T-cell (primary cell): ENCODE results near the gene TRIM8. TPM values are rescaled to one million over a fixed set of nuclear protein-coding genes. Genes with fewer than 3 reads are reported as not detected.
"Not testable (repeated sequence)": the region's sequence is repeated elsewhere in the genome, so short reads cannot be mapped to it uniquely, and the experiment has no call there.

Experiments used
- ATAC-seq, 4 experiments: fragments of 200-7000 bp in 3 of 4; fragments of 150-1000 bp in 1 of 4; cut with Tn5 transposase; replicated peaks in 1 of 4; 1 replicate in 3 of 4; 2 replicates in 1 of 4; pipeline ENCODE4 v1.10.0; 2021; ENCODE audit warnings: moderate library complexity in 3 of 4, mild to moderate bottlenecking in 2 of 4, moderate number of reproducible peaks in 1 of 4
- CTCF ChIA-PET, 2 donors: fragments of 300-600 bp; sonication (Branson Sonifier 250); formaldehyde crosslinking; loops; one replicate each; lab custom pipeline; 2022; ENCODE audit warnings: antibody characterized with exemption in 2 of 2; lab: Charles Lee
- POLR2A ChIA-PET, 2 donors: fragments of 300-600 bp; sonication (Branson Sonifier 250); formaldehyde crosslinking; loops; one replicate each; lab custom pipeline; 2022; ENCODE audit warnings: antibody characterized with exemption in 2 of 2; lab: Charles Lee
- DNase-seq, 35 experiments: peaks; one replicate each; pipeline versions ENCODE4 v3.0.0 to v3.0.0-alpha.2; 2013 to 2023
- H3K27ac ChIP-seq: one replicate; pipeline ENCODE4 v1.5.1; 2013; ENCODE audit warnings: low read length
- H3K27me3 ChIP-seq, 2 experiments: replicated peaks in 1 of 2; 1 replicate in 1 of 2; 2 replicates in 1 of 2; pipeline versions ENCODE4 v1.6.1 to v1.7.0; 2013; ENCODE audit warnings: low read length in 1 of 2, mixed read lengths in 1 of 2; ENCODE audit not compliant: control insufficient read depth in 2 of 2, insufficient read depth in 2 of 2; ENCODE audit errors: extremely low read depth in 1 of 2
- H3K36me3 ChIP-seq, 2 donors: 1 replicate in 1 of 2; 2 replicates in 1 of 2; pipeline versions ENCODE4 v1.6.1 to v1.7.0; 2013; ENCODE audit warnings: low read length in 1 of 2; ENCODE audit not compliant: control insufficient read depth in 2 of 2, insufficient read depth in 1 of 2; ENCODE audit errors: extremely low read depth in 1 of 2
- H3K4me1 ChIP-seq, 2 experiments: 1 replicate in 1 of 2; 2 replicates in 1 of 2; pipeline versions ENCODE4 v1.6.1 to v1.7.0; 2013; ENCODE audit warnings: low read length in 2 of 2, mixed read lengths in 1 of 2; ENCODE audit not compliant: insufficient read depth in 2 of 2, control insufficient read depth in 1 of 2; ENCODE audit errors: extremely low read depth in 1 of 2
- H3K4me3 ChIP-seq, 2 donors: 1 replicate in 1 of 2; 2 replicates in 1 of 2; pipeline versions ENCODE4 v1.5.1 to v1.7.0; 2013; ENCODE audit warnings: mild to moderate bottlenecking in 2 of 2, low read length in 1 of 2, moderate library complexity in 1 of 2; ENCODE audit not compliant: control insufficient read depth in 1 of 2; ENCODE audit errors: extremely low read depth in 1 of 2
- H3K9me3 ChIP-seq: 2 replicates; pipeline ENCODE4 v1.7.0; 2013
- H3K27ac Mint-ChIP-seq, 2 donors: one replicate each; pipeline ENCODE4 v1.8.0; 2020 to 2021; ENCODE audit warnings: mild to moderate bottlenecking in 2 of 2, mixed read lengths in 2 of 2
- H3K27me3 Mint-ChIP-seq, 2 donors: one replicate each; pipeline ENCODE4 v1.8.0; 2021 to 2022; ENCODE audit warnings: mixed read lengths in 2 of 2
- H3K36me3 Mint-ChIP-seq: one replicate; pipeline ENCODE4 v1.8.0; 2021; ENCODE audit warnings: mixed read lengths
- H3K4me1 Mint-ChIP-seq, 3 donors: one replicate each; pipeline ENCODE4 v1.8.0; 2020 to 2022; ENCODE audit warnings: mixed read lengths in 3 of 3, mild to moderate bottlenecking in 1 of 3
- H3K4me3 Mint-ChIP-seq, 3 donors: one replicate each; pipeline ENCODE4 v1.8.0; 2020 to 2022; ENCODE audit warnings: mild to moderate bottlenecking in 3 of 3, mixed read lengths in 3 of 3, moderate library complexity in 3 of 3
- H3K9me3 Mint-ChIP-seq, 3 donors: one replicate each; pipeline ENCODE4 v1.8.0; 2020 to 2022; ENCODE audit warnings: mixed read lengths in 3 of 3
- WGBS: methylation state at CpG from one replicate; pipeline ENCODE4 v1.1.5; 2013; ENCODE audit warnings: missing lambda C conversion rate; ENCODE audit not compliant: insufficient coverage; 5-methylcytosine and 5-hydroxymethylcytosine counted together
- total RNA-seq, 35 experiments: library from RNA in 6 of 35; stranded (reverse) in 6 of 35; fragments of 120-200 nt in 1 of 35; gene quantifications; one replicate each; pipeline versions ENCODE4 v1.2.1 to v1.2.4 and lab custom pipeline; 2013 to 2026

Gene TRIM8
- total RNA-seq, 5 donors from 2014 or later (not counting 1 experiment from before 2014, with no cell fraction given): 54.2 to 74.7 (median 67.9) TPM

- POLR2A ChIA-PET: no interaction called here
- Histone ChIP-seq H3K9me3 (no peaks in the 10 kb centered on the region), H3K36me3 (peaks cover 16 to 24% of the 10 kb centered on the region in 2 donors), H3K27me3 (no peaks in the 10 kb centered on the region), H3K27ac (peak overlapping the region; percentile 51), H3K4me1 (peaks cover 17 to 51% of the 10 kb centered on the region in 2 experiments), H3K4me3 (peak overlapping the region; percentile 5 to 29)
- peak overlapping the region; percentile 28 to 68 (median 41) for H3K4me3 Mint-ChIP-seq
- WGBS: 0% methylated on average over 2 of the region's 22 CpGs
- ATAC-seq (peak; percentile 78 to 89 (median 82)), DNase-seq (peak in 27 of 35 experiments; percentile 27 to 71 (median 47))
- no peaks in the 10 kb centered on the region for H3K9me3 Mint-ChIP-seq
- no peaks in the 10 kb centered on the region for H3K27me3 Mint-ChIP-seq
- H3K27ac Mint-ChIP-seq: peak overlapping the region; percentile 85 to 87
- CTCF ChIA-PET: interaction anchor here in 1 of 2 donors (0.7 to 1.2 kb wide), 4 partner anchors 9 to 53 kb away, joined by 3 read pairs; partner anchors contain the start of genes ARL3 and SFXN2
- H3K4me1 Mint-ChIP-seq: peaks cover 39 to 45% (median 40%) of the 10 kb centered on the region in 3 donors
- peaks cover 8% of the 10 kb centered on the region for H3K36me3 Mint-ChIP-seq
Measured at GRCh38 chr10:102660888-102661657, 16.8 kb downstream of the TRIM8 start.

GRCh38 chr10:102661658-102662028, 17.4 kb downstream of the TRIM8 start:
- Histone ChIP-seq H3K27ac (peak overlapping the region; percentile 51), H3K4me1 (peaks cover 17 to 51% of the 10 kb centered on the region in 2 experiments), H3K36me3 (peaks cover 10 to 18% of the 10 kb centered on the region in 2 donors), H3K4me3 (peak overlapping the region in 1 of 2 donors; percentile 29), H3K9me3 (no peaks in the 10 kb centered on the region), H3K27me3 (no peaks in the 10 kb centered on the region)
- no peaks in the 10 kb centered on the region for H3K9me3 Mint-ChIP-seq
- WGBS: 35% methylated on average over 2 of the region's 6 CpGs
- no peaks in the 10 kb centered on the region for H3K27me3 Mint-ChIP-seq
- H3K4me3 Mint-ChIP-seq: peak overlapping the region; percentile 21 to 68 (median 59)
- peaks cover 3% of the 10 kb centered on the region for H3K36me3 Mint-ChIP-seq
- POLR2A ChIA-PET: no interaction called here
- DNase-seq: no peak
- H3K27ac Mint-ChIP-seq: peak overlapping the region; percentile 79 to 87
- H3K4me1 Mint-ChIP-seq: peaks cover 39 to 45% (median 40%) of the 10 kb centered on the region in 3 donors
- CTCF ChIA-PET: interaction anchor here in 1 of 2 donors (1.2 kb wide), 1 partner anchor 52 kb away, joined by 3 read pairs; the partner anchor contains the start of genes ARL3 and SFXN2
- peak in 3 of 4 experiments; percentile 20 to 23 (median 22) for ATAC-seq

GRCh38 chr10:102665904-102666509, 21.7 kb downstream of the TRIM8 start:
- 100% methylated on average over 4 of the region's 9 CpGs for WGBS
- ATAC-seq: no peak
- no peaks in the 10 kb centered on the region for H3K9me3 Mint-ChIP-seq

DNA sequence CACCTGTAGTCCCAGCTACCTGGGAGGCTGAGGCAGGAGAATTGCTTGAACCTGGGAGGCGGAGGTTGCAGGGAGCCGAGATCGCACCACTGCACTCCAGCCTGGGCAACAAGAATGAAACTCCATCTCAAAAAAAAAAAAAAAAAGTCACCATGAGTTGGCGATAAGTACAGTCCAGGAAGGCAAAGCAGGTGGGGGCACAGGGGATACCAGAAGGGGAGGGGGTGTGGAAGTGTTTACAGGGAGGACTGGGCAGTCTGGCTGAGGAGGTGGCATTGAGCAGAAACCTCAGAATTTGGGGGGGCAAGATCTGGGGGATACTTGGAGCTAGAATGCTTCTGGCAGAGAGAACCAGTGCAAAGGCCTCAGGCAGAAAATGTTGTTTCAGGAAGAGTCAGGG, 23.1 kb downstream of the TRIM8 start:
- H3K9me3 Mint-ChIP-seq, H3K4me3 Mint-ChIP-seq, H3K4me3 ChIP-seq, POLR2A ChIA-PET, CTCF ChIA-PET, DNase-seq, H3K9me3 ChIP-seq, H3K27ac ChIP-seq, H3K36me3 ChIP-seq, H3K36me3 Mint-ChIP-seq, H3K27me3 Mint-ChIP-seq, H3K27me3 ChIP-seq, ATAC-seq: not testable (repeated sequence)
- no CpG with 5 or more reads among the region's 4 CpGs for WGBS
- peaks cover 4 to 30% of the 10 kb centered on the region in 2 experiments for H3K4me1 ChIP-seq
- peak overlapping the region in 1 of 2 donors; percentile 72 for H3K27ac Mint-ChIP-seq
- H3K4me1 Mint-ChIP-seq: peaks cover 12 to 25% (median 23%) of the 10 kb centered on the region in 3 donors

More at GRCh38 chr10:102665904-102666509, 21.7 kb downstream of the TRIM8 start:
- Mint-ChIP-seq H3K36me3 (no peaks in the 10 kb centered on the region), H3K4me1 (peaks cover 22 to 35% (median 31%) of the 10 kb centered on the region in 3 donors), H3K27ac (peak overlapping the region in 1 of 2 donors; percentile 48), H3K4me3 (no peak overlapping the region), H3K27me3 (no peaks in the 10 kb centered on the region)
- no peak for DNase-seq
- Histone ChIP-seq H3K27me3 (no peaks in the 10 kb centered on the region), H3K27ac (no peak overlapping the region), H3K9me3 (no peaks in the 10 kb centered on the region), H3K4me3 (no peak overlapping the region), H3K36me3 (no peaks in the 10 kb centered on the region), H3K4me1 (peaks cover 10 to 43% of the 10 kb centered on the region in 2 experiments)
- ChIA-PET POLR2A (interaction anchor here in 1 of 2 donors (0.7 kb wide), 1 partner anchor 10 kb away, joined by 4 read pairs; no protein-coding TSS in a partner anchor), CTCF (interaction anchor here in 1 of 2 donors (0.5 kb wide), 1 partner anchor 49 kb away, joined by 3 read pairs; no protein-coding TSS in a partner anchor)

DNA sequence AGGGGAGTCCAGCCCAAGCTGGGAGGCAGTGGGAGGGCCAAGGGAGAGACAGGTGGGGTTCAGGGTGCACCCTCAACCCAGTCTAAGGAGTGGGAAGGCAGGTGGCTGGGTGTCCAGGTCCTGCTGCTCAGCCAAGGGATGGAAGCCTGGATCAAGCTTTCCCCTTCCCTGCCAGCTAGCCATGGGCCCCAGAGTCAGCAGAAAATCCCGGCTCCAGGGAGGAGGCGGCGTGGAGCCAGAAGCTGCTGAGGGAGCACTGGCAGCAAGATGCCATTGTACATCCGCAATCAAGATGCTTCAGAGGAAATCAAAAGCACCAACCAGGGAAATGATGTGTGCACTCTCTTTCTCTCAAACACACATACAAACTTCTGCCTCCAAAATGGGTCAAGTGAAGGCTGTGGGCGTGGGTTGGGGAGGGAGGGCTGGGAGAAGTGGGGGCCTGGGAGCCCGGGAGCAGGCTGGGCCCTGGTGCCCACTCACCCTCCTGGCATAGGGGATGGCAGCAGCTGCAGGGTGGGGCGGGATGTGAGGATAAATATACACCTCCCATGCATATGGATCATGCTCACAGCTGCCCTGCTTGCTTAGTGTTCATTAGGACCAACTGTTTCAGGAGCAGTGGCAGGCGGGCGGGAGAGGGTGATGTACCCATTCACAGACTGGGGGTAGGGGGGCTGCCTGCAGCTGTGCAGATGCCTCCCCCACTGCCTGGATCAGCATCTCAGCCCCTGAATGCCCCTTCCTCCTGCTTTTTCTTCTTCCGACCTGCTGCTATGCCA, 24.2 kb downstream of the TRIM8 start:
- DNase-seq (no peak), ATAC-seq (peak; percentile 24 to 54 (median 46))
- H3K4me3 ChIP-seq: no peak overlapping the region
- POLR2A ChIA-PET: interaction anchor here in 1 of 2 donors (0.6 kb wide), 1 partner anchor 359 kb away, joined by 6 read pairs; no protein-coding TSS in a partner anchor
- CTCF ChIA-PET: no interaction called here
- no peaks in the 10 kb centered on the region for H3K27me3 ChIP-seq
- peaks cover 14 to 33% (median 32%) of the 10 kb centered on the region in 3 donors for H3K4me1 Mint-ChIP-seq
- peak overlapping the region; percentile 72 to 77 for H3K27ac Mint-ChIP-seq
- H3K4me1 ChIP-seq: peaks cover 8 to 37% of the 10 kb centered on the region in 2 experiments
- no peaks in the 10 kb centered on the region for H3K9me3 ChIP-seq
- 55% methylated on average over 2 of the region's 10 CpGs for WGBS
- H3K9me3 Mint-ChIP-seq: no peaks in the 10 kb centered on the region
- no peaks in the 10 kb centered on the region for H3K36me3 ChIP-seq
- H3K36me3 Mint-ChIP-seq: no peaks in the 10 kb centered on the region
- H3K4me3 Mint-ChIP-seq: peak overlapping the region in 1 of 3 donors; percentile 10
- peak overlapping the region; percentile 44 for H3K27ac ChIP-seq
- H3K27me3 Mint-ChIP-seq: no peaks in the 10 kb centered on the region
